SK-N-MC (cell line): ENCODE results near the gene MYD88.

Source experiments
- EZH2 ChIP-seq: fragments of 200-600 bp; sonication (generic); IDR thresholded peaks from one replicate; pipeline ENCODE4 v1.6.1; 2017; ENCODE audit warnings: antibody characterized with exemption
- POLR2AphosphoS5 ChIP-seq: IDR thresholded peaks from 2 replicates; pipeline ENCODE4 v1.6.1; 2012; ENCODE audit warnings: mild to moderate bottlenecking, low read depth, low read length, borderline replicate concordance

DNA sequence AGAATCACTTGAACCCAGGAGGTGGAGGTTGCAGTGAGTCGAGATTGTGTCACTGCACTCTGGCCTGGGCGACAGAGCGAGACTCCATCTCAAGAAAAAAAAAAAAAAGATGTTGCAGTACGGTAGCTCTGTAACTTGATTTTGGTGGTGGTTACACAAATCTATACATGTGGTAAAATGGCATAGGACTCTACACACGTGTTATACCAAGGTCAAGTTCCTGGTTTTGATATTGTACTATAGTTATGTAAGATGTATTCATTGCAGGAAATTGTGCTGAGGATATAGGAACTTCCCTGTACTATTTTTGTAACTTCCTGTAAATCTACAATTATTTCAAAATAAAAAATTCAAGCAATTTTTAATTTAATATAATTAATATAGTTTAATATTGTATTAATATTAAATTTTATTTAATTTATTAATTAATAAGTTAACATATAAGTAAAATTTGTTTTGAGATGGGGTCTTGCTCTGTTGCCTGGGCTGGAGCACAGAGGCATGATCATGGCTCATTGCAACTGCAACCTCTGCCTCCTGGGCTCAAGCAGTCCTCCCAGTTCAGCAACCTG lies 9.9 kb downstream of the MYD88 start:
- no peak for TF ChIP-seq EZH2
- TF ChIP-seq POLR2AphosphoS5 = no peak
